BLaER1 treated with 17β-estradiol and CSF1 and Interleukin-3, amounts not matched to agents 10 nM and 100 nM (cell line): Measurements from ENCODE around the gene DOCK4.

Experiments used
- H3K27ac ChIP-seq, 11 experiments: shearing (Covaris generic); formaldehyde crosslinking; 2 replicates each; pipeline ENCODE4 v1.8.1; 2022
- H3K27me3 ChIP-seq, 11 experiments: shearing (Covaris generic); formaldehyde crosslinking; 2 replicates each; pipeline ENCODE4 v1.8.1; 2022
- H3K36me3 ChIP-seq, 11 experiments: shearing (Covaris generic); formaldehyde crosslinking; 2 replicates each; pipeline ENCODE4 v1.8.1; 2022
- H3K4me1 ChIP-seq, 10 experiments: shearing (Covaris generic); formaldehyde crosslinking; 2 replicates each; pipeline ENCODE4 v1.8.1; 2022
- H3K4me2 ChIP-seq, 11 experiments: shearing (Covaris generic); formaldehyde crosslinking; 2 replicates each; pipeline ENCODE4 v1.8.1; 2022
- H3K4me3 ChIP-seq, 10 experiments: shearing (Covaris generic); formaldehyde crosslinking; 2 replicates each; pipeline ENCODE4 v1.8.1; 2022
- H3K9ac ChIP-seq, 11 experiments: shearing (Covaris generic); formaldehyde crosslinking; 2 replicates each; pipeline ENCODE4 v1.8.1; 2022
- H3K9me3 ChIP-seq, 11 experiments: shearing (Covaris generic); formaldehyde crosslinking; replicated peaks in 1 of 11; 2 replicates each; pipeline ENCODE4 v1.8.1; 2022
- H4K20me1 ChIP-seq, 11 experiments: shearing (Covaris generic); formaldehyde crosslinking; 2 replicates each; pipeline ENCODE4 v1.8.1; 2022
- Cebpa-rat ChIP-seq, 11 experiments: shearing (Covaris generic); IDR thresholded peaks; 2 replicates each; pipeline ENCODE4 v1.8.1; 2022

Gene DOCK4

DNA sequence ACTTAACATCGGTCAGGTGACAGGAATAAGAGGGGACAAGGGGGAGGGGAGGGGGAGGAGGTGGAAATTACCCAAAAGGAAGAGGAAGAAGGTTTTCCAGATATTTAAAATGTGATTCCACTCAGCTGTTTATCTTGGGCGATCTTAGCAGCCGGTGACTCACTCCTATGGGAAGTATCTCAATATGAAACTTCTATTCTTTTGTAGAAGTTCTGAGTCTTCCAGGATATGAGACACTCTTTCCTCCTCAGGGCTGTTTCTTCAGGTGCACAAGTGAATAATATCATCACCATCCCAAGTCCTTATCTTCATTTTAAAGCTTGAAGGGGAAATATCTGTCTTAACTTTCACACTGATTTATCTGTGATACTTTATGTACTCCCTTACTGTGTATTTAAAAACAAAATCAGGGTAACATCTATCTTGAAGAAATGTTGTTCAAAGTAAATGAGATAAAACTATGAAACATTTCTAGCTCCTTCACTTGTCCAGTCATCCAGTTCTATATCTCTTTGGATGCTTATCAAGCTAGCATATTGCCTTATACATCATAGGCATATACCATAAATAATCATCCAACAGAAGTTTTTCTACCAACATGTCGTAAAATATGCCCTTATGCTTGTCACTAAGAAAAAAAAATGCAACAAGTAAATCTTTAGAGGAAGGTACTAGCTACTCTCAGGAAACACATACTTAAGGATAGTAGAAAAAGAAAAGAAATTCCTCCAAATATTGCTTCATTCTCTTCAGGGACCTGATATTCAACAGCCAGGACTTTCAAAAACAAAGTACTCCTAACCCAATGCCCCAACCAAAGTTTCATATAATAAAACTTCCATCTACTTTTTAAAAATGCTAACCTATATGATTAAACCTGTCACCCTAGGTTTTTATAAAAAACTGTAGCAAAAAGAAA is 13.7 kb downstream of the DOCK4 start:
- peak overlapping the region in 4 of 11 experiments; percentile 27 to 57 (median 42); a peak in 7 of 22 replicates for H3K4me2 ChIP-seq
- H3K27me3 ChIP-seq = no peaks in the 10 kb centered on the region
- peaks cover 0 to 93% (median 0%) of the 10 kb centered on the region in 10 experiments; a peak in 8 of 20 replicates for H3K4me1 ChIP-seq
- peaks cover 0 to 12% (median 0%) of the 10 kb centered on the region in 11 experiments; a peak in 3 of 22 replicates for H3K9me3 ChIP-seq
- H3K36me3 ChIP-seq = peaks cover 0 to 25% (median 0%) of the 10 kb centered on the region in 11 experiments; a peak in 5 of 22 replicates
- H4K20me1 ChIP-seq = peaks cover 0 to 100% (median 94%) of the 10 kb centered on the region in 11 experiments; a peak in 16 of 22 replicates
- H3K27ac ChIP-seq = no peak overlapping the region
- no peak for TF ChIP-seq Cebpa-rat (IDR thresholded peaks at IDR 0.05)
- H3K9ac ChIP-seq = no peak overlapping the region
- no peak overlapping the region for H3K4me3 ChIP-seq

DNA sequence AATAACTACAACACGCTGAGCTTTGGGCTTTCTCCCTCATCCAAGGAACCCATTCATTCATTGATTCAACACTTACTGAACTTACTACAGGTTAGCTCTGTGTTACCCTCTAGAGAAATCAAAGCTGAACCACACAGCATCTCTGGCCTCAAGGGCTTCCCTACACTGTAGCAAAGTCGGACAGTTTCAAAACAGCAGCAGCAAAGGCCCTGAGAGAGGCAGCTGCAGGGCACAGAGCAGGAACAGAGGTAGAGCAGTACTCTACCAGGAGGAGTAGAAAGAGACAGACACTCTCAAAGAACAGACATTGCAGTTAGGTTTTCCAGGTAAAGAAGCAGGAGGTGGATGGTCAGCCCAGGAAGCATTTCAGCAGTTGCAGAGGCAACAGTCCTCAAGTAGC is 16.1 kb downstream of the DOCK4 start:
- peaks cover 0 to 12% (median 0%) of the 10 kb centered on the region in 11 experiments; a peak in 3 of 22 replicates for H3K9me3 ChIP-seq
- no peak for TF ChIP-seq Cebpa-rat (IDR thresholded peaks at IDR 0.05)
- peaks cover 0 to 93% (median 8%) of the 10 kb centered on the region in 10 experiments; a peak in 11 of 20 replicates for H3K4me1 ChIP-seq
- H3K4me2 ChIP-seq = peak overlapping the region in 3 of 11 experiments; percentile 26 to 67 (median 49); a peak in 4 of 22 replicates
- no peaks in the 10 kb centered on the region for H3K27me3 ChIP-seq
- H3K36me3 ChIP-seq = peaks cover 0 to 17% (median 0%) of the 10 kb centered on the region in 11 experiments; a peak in 4 of 22 replicates
- no peak overlapping the region for H3K27ac ChIP-seq
- H3K9ac ChIP-seq = no peak overlapping the region
- H4K20me1 ChIP-seq = peaks cover 0 to 100% (median 94%) of the 10 kb centered on the region in 11 experiments; a peak in 17 of 22 replicates
- H3K4me3 ChIP-seq = no peak overlapping the region

DNA sequence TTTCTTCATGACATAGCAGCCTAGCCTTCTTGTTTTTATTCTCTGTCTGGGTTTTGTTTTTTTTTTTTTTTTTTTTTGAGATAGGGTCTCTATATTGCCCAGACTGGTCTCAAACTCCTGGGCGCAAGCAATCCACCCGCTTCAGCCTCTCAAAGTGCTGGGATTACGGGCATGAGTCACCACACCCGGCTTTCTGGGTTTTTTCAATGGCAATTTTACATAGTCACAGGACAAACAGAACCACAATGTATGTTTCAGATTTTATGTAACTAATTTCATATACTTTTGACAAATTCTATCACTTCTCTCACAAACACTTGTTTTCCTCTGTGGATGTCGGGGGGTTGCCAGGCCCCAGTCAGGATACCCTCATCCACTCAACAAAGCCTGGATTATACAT is 16.5 kb downstream of the DOCK4 start:
- H4K20me1 ChIP-seq = peaks cover 0 to 100% (median 94%) of the 10 kb centered on the region in 11 experiments; a peak in 17 of 22 replicates
- peaks cover 0 to 95% (median 9%) of the 10 kb centered on the region in 10 experiments; a peak in 11 of 20 replicates for H3K4me1 ChIP-seq
- no peak for TF ChIP-seq Cebpa-rat (IDR thresholded peaks at IDR 0.05)
- no peaks in the 10 kb centered on the region for H3K27me3 ChIP-seq
- peaks cover 0 to 14% (median 0%) of the 10 kb centered on the region in 11 experiments; a peak in 3 of 22 replicates for H3K36me3 ChIP-seq
- H3K27ac ChIP-seq = no peak overlapping the region
- peak overlapping the region in 3 of 11 experiments; percentile 26 to 67 (median 49); a peak in 4 of 22 replicates for H3K4me2 ChIP-seq
- peaks cover 0 to 12% (median 0%) of the 10 kb centered on the region in 11 experiments; a peak in 3 of 22 replicates for H3K9me3 ChIP-seq
- H3K4me3 ChIP-seq = no peak overlapping the region
- H3K9ac ChIP-seq = no peak overlapping the region

DNA sequence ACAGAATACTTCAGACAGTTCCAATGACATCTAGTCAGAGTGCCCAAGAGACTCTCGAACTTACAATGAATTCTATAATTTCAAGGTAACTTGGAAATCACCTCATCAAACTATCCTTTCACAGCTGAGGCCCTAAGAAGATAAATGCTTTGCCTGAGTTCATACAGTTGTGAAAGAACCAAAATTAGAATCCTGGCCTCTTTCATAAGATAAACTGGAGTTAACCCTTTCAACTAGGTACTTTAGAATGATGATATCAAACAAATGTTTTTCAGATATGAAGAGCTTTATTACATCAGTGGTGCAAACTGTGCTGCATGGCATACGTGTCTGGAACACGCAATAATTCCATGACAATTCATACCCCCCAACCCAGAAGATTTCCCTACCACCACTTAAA is 17.9 kb downstream of the DOCK4 start:
- Histone ChIP-seq H3K36me3 (peaks cover 0 to 20% (median 0%) of the 10 kb centered on the region in 11 experiments; a peak in 4 of 22 replicates), H4K20me1 (peaks cover 0 to 100% (median 94%) of the 10 kb centered on the region in 11 experiments; a peak in 17 of 22 replicates), H3K9me3 (peaks cover 0 to under 1% (median 0%) of the 10 kb centered on the region in 11 experiments; a peak in 1 of 22 replicates), H3K4me3 (no peak overlapping the region), H3K4me2 (peak overlapping the region in 2 of 11 experiments; percentile 67 to 92; a peak in 4 of 22 replicates), H3K4me1 (peaks cover 0 to 98% (median 9%) of the 10 kb centered on the region in 10 experiments; a peak in 11 of 20 replicates), H3K27me3 (no peaks in the 10 kb centered on the region), H3K27ac (no peak overlapping the region), H3K9ac (no peak overlapping the region)
- TF ChIP-seq Cebpa-rat (IDR thresholded peaks at IDR 0.05) = no peak

DNA sequence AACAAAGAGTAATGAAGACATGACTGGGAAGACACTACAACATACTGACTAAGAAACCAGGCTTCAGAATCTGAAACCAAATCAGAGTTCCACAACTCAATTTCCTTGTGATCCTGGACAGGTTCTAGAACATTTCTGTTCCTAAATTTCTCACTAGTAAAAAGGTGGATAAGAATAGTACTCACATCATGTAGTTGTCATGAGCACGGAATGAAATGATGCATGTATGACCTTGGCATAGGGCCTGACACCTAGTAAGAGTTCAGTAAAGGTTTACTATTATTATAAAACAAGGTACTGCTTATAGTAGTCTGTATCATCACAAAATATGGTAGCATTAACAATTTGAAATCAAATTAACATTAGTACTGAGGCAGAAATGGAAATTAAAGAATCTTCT is 19.9 kb downstream of the DOCK4 start:
- Histone ChIP-seq H3K27ac (no peak overlapping the region), H3K9me3 (no peaks in the 10 kb centered on the region), H3K27me3 (no peaks in the 10 kb centered on the region), H3K4me2 (peak overlapping the region in 4 of 11 experiments; percentile 31 to 92 (median 72); a peak in 5 of 22 replicates), H3K36me3 (peaks cover 0 to 24% (median 0%) of the 10 kb centered on the region in 11 experiments; a peak in 3 of 22 replicates), H3K4me3 (no peak overlapping the region), H3K4me1 (peaks cover 0 to 99% (median 8%) of the 10 kb centered on the region in 10 experiments; a peak in 11 of 20 replicates), H4K20me1 (peaks cover 0 to 100% (median 98%) of the 10 kb centered on the region in 11 experiments; a peak in 19 of 22 replicates), H3K9ac (no peak overlapping the region)
- TF ChIP-seq Cebpa-rat (IDR thresholded peaks at IDR 0.05) = no peak

DNA sequence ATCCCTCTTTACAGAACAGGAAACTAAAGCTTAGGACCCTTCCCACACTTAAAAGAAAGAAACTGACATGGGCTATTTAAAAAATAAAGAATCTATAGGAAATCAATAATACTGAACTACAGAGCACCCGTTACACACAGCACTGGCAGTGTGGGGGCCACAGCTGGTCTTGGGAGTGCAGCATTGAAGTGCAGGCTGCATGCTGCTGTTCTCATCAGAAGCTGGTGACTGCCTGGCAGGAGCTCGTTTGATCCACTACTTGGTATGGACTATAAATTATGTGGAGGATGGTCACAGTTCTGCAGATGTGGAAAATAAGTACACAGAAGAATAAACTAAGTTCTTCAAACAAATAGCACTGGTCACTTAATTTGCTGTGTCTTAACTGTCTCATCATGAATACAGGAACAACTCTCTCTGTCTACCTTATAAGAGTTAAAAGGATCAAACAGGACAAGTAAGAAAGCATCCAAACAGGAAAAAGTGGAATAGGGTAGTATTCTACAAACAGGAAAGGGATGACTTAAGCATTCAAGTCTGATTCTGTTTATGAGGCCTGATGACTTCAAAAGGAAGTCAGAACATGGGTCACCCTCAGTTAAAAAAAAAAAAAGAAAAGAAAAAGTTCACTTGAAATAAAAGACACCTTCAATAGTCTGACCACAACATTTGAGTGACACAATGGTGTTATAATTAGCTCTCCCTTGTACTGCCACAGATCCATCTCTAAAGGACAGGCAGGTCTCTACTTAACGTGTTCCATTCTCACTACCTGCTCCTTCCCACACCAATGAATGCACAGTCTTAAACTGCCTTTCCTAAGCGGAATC is 21.0 kb downstream of the DOCK4 start:
- Histone ChIP-seq H3K4me2 (peak overlapping the region in 5 of 11 experiments; percentile 13 to 92 (median 67); a peak in 10 of 22 replicates), H3K36me3 (peaks cover 0 to 24% (median 0%) of the 10 kb centered on the region in 11 experiments; a peak in 3 of 22 replicates), H3K4me3 (no peak overlapping the region), H3K9me3 (no peaks in the 10 kb centered on the region), H3K9ac (0 out of 22 replicates have a peak overlapping the region, but pooled peaks of 1 of the 11 experiments have one; percentile 16), H3K27me3 (no peaks in the 10 kb centered on the region), H3K4me1 (peaks cover 0 to 99% (median 8%) of the 10 kb centered on the region in 10 experiments; a peak in 11 of 20 replicates), H3K27ac (no peak overlapping the region), H4K20me1 (peaks cover 0 to 100% (median 98%) of the 10 kb centered on the region in 11 experiments; a peak in 19 of 22 replicates)
- TF ChIP-seq Cebpa-rat (IDR thresholded peaks at IDR 0.05) = no peak

DNA sequence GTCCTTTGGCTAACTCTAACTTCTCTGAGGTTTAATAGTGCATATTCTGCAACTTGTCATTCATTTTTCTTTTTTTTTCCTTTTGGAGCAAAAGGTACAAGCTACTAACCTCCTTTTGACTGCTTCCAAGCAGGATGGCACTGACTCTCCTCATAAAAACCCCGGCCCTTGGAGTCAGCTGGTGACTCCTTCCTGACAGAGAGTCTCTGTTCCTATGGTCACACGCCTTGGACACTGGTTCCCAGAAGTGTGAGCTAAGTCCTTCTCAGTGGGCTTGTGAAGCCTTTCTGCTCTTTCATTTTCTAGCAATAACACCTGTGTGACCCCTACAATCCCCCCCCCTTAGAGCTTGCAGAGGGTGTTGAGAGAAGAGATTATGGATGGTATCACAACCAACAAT is 21.7 kb downstream of the DOCK4 start:
- H3K27me3 ChIP-seq = no peaks in the 10 kb centered on the region
- no peak overlapping the region for H3K4me3 ChIP-seq
- no peaks in the 10 kb centered on the region for H3K9me3 ChIP-seq
- H3K4me1 ChIP-seq = peaks cover 0 to 99% (median 8%) of the 10 kb centered on the region in 10 experiments; a peak in 11 of 20 replicates
- peak overlapping the region in 2 of 11 experiments; percentile 78 to 92; a peak in 3 of 22 replicates for H3K4me2 ChIP-seq
- H3K27ac ChIP-seq = no peak overlapping the region
- peaks cover 0 to 100% (median 98%) of the 10 kb centered on the region in 11 experiments; a peak in 20 of 22 replicates for H4K20me1 ChIP-seq
- H3K36me3 ChIP-seq = peaks cover 0 to 25% (median 0%) of the 10 kb centered on the region in 11 experiments; a peak in 3 of 22 replicates
- TF ChIP-seq Cebpa-rat (IDR thresholded peaks at IDR 0.05) = no peak
- H3K9ac ChIP-seq = no peak overlapping the region

DNA sequence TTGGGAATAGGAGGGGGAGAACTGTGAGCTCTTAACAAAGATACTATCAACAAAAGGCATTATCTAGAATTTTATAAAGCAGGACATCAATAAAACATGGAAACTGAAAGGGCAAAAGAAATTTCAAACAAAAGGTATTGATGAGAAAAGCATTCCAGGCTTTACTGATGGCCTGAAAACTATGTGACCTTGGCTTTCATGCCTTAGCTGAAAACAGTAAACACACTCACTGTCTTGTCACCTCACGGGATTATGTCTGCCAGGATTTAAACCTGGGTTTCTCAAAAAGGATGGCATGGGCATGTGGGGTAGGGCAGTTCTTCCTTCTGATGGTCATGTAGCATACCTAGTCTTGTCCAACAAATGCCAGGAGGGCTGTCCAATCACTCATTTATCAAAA is 22.9 kb downstream of the DOCK4 start:
- Histone ChIP-seq H3K36me3 (peaks cover 0 to 25% (median 0%) of the 10 kb centered on the region in 11 experiments; a peak in 3 of 22 replicates), H3K4me2 (peak overlapping the region in 2 of 11 experiments; percentile 78 to 92; a peak in 4 of 22 replicates), H3K9ac (no peak overlapping the region), H3K9me3 (no peaks in the 10 kb centered on the region), H3K27ac (no peak overlapping the region), H4K20me1 (peaks cover 0 to 100% (median 98%) of the 10 kb centered on the region in 11 experiments; a peak in 20 of 22 replicates), H3K27me3 (no peaks in the 10 kb centered on the region), H3K4me1 (peaks cover 0 to 93% (median 8%) of the 10 kb centered on the region in 10 experiments; a peak in 11 of 20 replicates), H3K4me3 (no peak overlapping the region)
- TF ChIP-seq Cebpa-rat (IDR thresholded peaks at IDR 0.05) = no peak
